SK-N-MC (cell line): Measurements from ENCODE around the gene DDX39B.

ENCODE experiments used
- EZH2 ChIP-seq: fragments of 200-600 bp; sonication (generic); IDR thresholded peaks from one replicate; pipeline ENCODE4 v1.6.1; 2017; ENCODE audit warnings: antibody characterized with exemption
- POLR2AphosphoS5 ChIP-seq: IDR thresholded peaks from 2 replicates; pipeline ENCODE4 v1.6.1; 2012; ENCODE audit warnings: mild to moderate bottlenecking, low read depth, low read length, borderline replicate concordance

DNA sequence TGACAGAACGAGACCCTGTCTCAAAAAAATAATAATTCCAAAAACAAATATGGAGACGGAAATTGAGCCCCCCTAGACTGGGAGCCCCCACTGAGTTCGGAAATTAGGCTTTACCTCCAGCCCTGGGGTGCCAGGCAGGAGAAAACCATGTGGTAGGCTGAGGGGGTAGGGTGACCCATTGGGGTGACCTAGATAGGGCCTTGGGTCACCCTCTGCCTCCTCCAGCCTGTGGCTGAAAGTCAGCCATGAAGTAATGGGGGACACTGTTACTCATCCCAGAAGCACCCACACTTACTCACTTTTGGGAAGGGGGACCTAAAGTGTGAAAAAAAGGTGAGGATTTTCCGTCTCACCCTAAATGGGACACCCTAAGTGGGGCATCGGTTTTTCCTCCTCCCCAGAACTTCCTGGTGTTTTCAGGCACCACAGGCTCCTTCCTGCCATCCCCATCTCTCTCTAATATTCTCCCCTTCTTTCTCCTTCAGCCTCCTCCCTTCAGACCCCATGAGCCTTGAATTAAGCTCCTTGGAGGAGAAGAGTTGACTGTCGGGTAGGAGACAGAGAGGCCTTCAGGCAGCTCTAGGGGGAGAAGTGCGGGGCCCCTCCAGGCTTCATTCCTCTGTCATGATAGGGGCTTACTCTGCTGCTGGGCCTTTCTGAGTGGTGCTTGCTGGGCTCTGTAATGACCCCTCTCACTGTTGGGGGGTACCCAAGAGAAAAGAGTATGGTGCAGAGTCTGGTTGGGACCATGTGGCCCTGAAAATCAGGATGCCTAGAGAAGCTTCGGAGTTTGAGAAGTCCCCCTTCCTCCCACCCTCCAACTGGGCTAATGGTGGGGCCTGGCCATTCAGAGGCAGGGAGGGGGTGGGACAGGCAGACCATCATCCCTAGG is 38.0 kb upstream of the DDX39B start:
- TF ChIP-seq POLR2AphosphoS5, result no peak
- TF ChIP-seq EZH2, result no peak
